HFFc6 (cell line): ENCODE results near the gene SHKBP1. TPM values are rescaled to one million over a fixed set of nuclear protein-coding genes. Genes with fewer than 3 reads are reported as not detected.
A peak's percentile ranks its signal among the peaks of the same experiment; 100 is the strongest.
"Not testable (repeated sequence)": the region's sequence is repeated elsewhere in the genome, so short reads cannot be mapped to it uniquely, and the experiment has no call there.

ENCODE experiments used
- DNase-seq: peaks from one replicate; pipeline ENCODE4 v3.0.0-alpha.2; 2018
- H3K27ac Mint-ChIP-seq: 2 replicates; pipeline ENCODE4 v1.8.0; 2020; ENCODE audit warnings: mild to moderate bottlenecking, mixed read lengths
- H3K27me3 Mint-ChIP-seq: 2 replicates; pipeline ENCODE4 v1.8.0; 2021; ENCODE audit warnings: mild to moderate bottlenecking, moderate library complexity, mixed read lengths; ENCODE audit not compliant: insufficient read depth
- H3K36me3 Mint-ChIP-seq: 2 replicates; pipeline ENCODE4 v1.8.0; 2021; ENCODE audit warnings: low read depth, mixed read lengths
- H3K4me1 Mint-ChIP-seq: 2 replicates; pipeline ENCODE4 v1.8.0; 2020; ENCODE audit warnings: low read depth, mixed read lengths
- H3K4me3 Mint-ChIP-seq: 2 replicates; pipeline ENCODE4 v1.8.0; 2020; ENCODE audit warnings: mild to moderate bottlenecking, moderate library complexity, mixed read lengths
- H3K9me3 Mint-ChIP-seq: 2 replicates; pipeline ENCODE4 v1.8.0; 2020; ENCODE audit warnings: mild to moderate bottlenecking, mixed read lengths
- CTCF ChIP-seq: fragments of 200-600 bp; sonication (generic); IDR thresholded peaks from 2 replicates; pipeline ENCODE4 v1.5.0; 2021; ENCODE audit warnings: antibody characterized with exemption, mild to moderate bottlenecking
- total RNA-seq, 6 experiments: library from RNA; stranded (reverse); fragmentation: NEBNext Ultra II Directional; extraction: Animal tissue kit (Norgen Biotek cat#: 25700); gene quantifications; 2 replicates in 1 of 6; 3 replicates in 5 of 6; pipeline ENCODE4 v1.2.3, GENCODE V29; 2021

SHKBP1 gene
- total RNA-seq, 6 experiments from 2014 or later, result 58.5 to 95.2 (median 83.0) TPM

- H3K4me3 Mint-ChIP-seq, result no peak overlapping the region
- TF ChIP-seq CTCF, result no peak
- H3K4me1 Mint-ChIP-seq, result peaks cover 4% of the 10 kb centered on the region; the same call in 1 of the 2 replicates
- H3K9me3 Mint-ChIP-seq, result peaks cover 5% of the 10 kb centered on the region
- H3K27me3 Mint-ChIP-seq, result peaks cover 11% of the 10 kb centered on the region
- no peak overlapping the region for H3K27ac Mint-ChIP-seq
- no peak for DNase-seq
- no peaks in the 10 kb centered on the region for H3K36me3 Mint-ChIP-seq
Observed at GRCh38 chr19:40543029-40543597, 33.6 kb upstream of the SHKBP1 start.

- H3K9me3 Mint-ChIP-seq, result not testable (repeated sequence)
Observed at GRCh38 chr19:40546153-40546841, 30.4 kb upstream of the SHKBP1 start.

GRCh38 chr19:40547190-40547589, 29.5 kb upstream of the SHKBP1 start:
- H3K9me3 Mint-ChIP-seq, H3K36me3 Mint-ChIP-seq, H3K4me1 Mint-ChIP-seq, H3K27ac Mint-ChIP-seq, DNase-seq, H3K4me3 Mint-ChIP-seq: not testable (repeated sequence)
- H3K27me3 Mint-ChIP-seq, result peaks cover 10% of the 10 kb centered on the region

More at GRCh38 chr19:40546153-40546841, 30.4 kb upstream of the SHKBP1 start:
- H3K27ac Mint-ChIP-seq, H3K27me3 Mint-ChIP-seq, DNase-seq, H3K36me3 Mint-ChIP-seq, H3K4me3 Mint-ChIP-seq, H3K4me1 Mint-ChIP-seq: not testable (repeated sequence)

GRCh38 chr19:40547836-40548235, 28.8 kb upstream of the SHKBP1 start:
- DNase-seq, result no peak
- no peak for TF ChIP-seq CTCF
- Mint-ChIP-seq H3K9me3 (peaks cover 5% of the 10 kb centered on the region), H3K27ac (no peak overlapping the region), H3K4me1 (no peaks in the 10 kb centered on the region), H3K4me3 (no peak overlapping the region), H3K27me3 (peaks cover 13% of the 10 kb centered on the region), H3K36me3 (no peaks in the 10 kb centered on the region)

- Mint-ChIP-seq H3K36me3 (no peaks in the 10 kb centered on the region), H3K4me3 (no peak overlapping the region), H3K4me1 (no peaks in the 10 kb centered on the region), H3K27me3 (peaks cover 22% of the 10 kb centered on the region), H3K27ac (no peak overlapping the region), H3K9me3 (peaks cover 5% of the 10 kb centered on the region)
- DNase-seq, result peak; percentile 9
- TF ChIP-seq CTCF, result peak; percentile 68
Observed at GRCh38 chr19:40549007-40549708, 27.5 kb upstream of the SHKBP1 start.

DNA sequence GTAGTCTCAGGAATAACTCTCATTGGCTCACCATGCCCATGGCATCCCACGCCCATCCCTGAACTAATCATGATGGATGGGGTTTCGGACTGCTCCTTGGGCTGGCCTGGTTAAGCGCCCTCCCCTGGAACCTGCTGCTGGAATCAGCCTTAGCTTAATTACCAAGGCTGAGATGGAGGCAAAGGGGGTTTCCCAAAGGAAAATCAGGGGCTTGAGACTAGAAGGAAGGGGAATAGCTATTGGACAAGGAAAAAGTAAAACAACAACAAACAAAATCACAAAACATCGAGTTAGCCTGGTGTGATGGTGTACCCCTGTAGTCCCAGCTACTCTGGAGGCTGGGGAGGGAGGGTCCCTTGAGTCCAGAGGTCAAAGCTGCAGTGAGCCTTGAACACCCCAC, 25.7 kb upstream of the SHKBP1 start:
- Mint-ChIP-seq H3K9me3 (peaks cover 5% of the 10 kb centered on the region), H3K4me3 (no peak overlapping the region), H3K27ac (no peak overlapping the region), H3K36me3 (no peaks in the 10 kb centered on the region), H3K4me1 (no peaks in the 10 kb centered on the region), H3K27me3 (peaks cover 32% of the 10 kb centered on the region)
- no peak for TF ChIP-seq CTCF
- no peak for DNase-seq
